ENCODE data around the gene HDAC8.
"Not testable (repeated sequence)": the region's sequence is repeated elsewhere in the genome, so short reads cannot be mapped to it uniquely, and the experiment has no call there.

Gene HDAC8

DNA sequence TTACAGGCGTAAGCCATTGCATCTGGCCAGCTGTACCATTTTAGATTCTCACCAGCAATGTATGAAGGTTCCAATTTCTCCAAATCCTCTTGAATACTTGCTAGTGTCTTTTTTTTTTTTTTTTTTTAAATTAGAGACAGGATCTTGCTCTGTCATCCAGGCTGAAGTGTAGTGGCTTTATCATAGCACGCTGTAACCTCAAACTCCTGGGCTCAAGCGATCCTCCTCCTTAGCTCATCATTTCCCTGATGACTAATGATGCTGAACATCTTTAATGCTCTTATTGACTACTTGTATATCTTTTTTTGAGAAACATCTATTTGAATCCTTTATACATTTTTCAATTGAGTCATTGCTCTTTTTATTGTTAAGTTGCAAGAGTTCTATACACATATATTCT is 40.3 kb downstream of the HDAC8 start:
- no peak for DNase-seq

DNA sequence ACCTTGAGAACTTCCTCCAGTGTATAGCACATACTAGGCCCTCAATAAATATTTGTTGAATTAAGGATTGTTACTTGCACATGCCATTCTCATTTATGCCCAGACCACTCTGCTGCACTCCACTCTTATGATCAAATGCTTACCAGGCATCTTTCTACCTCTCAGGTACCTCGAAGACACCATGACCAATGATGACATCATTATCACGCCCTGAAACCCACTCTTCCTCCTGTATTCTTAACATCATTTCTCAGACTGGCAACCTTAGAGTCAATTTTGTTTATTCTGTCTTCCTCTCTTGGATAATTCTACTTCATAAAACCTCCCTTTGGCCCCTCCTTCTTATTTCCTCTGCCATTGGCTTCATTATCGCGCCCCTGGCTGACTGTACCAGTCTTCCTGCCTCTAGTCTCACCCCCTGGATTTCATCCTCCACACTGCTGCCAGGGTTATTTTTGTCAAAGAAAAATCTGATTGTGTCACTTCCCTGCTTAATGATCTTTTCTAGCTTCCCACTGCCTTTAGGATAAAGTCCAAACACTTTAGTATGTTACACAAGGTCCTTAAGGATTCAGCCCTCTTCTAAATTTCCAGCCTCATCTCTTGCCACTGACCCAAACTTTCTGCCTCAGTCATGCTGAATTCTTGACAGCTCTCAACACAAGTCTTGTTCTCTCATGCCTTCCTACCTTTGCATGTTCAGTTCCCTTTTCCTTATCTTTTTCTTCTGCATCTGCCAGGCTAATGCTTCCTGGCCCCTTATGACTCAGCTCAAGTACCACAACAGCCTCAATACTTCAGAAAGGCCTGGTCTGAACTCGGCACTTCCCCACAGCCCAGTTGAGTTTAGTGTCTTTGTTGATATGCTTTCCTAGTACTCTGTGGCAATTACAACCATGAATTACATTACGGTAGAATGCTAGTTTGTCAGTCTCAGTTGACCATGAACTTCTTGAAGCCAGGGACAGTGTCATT is 45.8 kb downstream of the HDAC8 start:
- DNase-seq, result no peak

DNA sequence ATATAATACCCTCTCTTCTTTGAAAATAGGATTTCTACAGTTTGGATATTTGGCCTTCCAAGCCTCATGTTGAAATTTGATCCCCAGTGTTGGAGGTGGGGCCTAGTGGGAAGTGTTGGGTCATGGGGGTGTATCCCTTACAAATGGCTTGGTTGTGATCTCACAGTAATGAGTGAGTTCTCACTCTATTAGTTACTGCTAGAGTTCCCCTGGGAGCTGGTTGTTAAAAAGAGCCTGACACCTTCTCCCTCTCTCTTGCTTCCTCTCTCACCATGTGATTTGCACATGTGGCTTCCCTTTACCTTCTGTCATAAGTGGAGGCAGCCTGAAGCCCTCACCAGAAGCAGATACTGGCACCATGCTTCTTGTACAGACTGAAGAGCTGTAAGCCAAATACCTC is 73.9 kb downstream of the HDAC8 start:
- no peak for DNase-seq

DNA sequence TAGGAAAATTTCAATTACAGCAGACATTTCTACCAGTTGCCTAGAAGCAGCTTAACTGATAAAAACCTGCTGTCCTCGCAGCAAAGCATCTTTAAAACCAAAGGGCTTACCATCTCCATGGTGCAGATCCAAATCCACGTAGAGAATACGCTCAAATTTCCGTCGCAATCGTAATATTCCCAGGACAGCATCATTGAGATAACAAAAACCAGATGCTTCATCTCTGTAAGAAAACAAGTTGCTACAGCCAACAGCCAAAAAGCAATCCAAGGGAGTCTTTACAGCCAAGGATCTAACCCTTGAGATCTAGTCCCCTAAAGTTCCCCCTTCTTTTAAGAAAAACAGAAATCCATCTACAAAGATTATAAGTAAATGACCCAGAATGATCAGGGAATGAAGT is 77.6 kb downstream of the HDAC8 start:
- DNase-seq, result no peak

DNA sequence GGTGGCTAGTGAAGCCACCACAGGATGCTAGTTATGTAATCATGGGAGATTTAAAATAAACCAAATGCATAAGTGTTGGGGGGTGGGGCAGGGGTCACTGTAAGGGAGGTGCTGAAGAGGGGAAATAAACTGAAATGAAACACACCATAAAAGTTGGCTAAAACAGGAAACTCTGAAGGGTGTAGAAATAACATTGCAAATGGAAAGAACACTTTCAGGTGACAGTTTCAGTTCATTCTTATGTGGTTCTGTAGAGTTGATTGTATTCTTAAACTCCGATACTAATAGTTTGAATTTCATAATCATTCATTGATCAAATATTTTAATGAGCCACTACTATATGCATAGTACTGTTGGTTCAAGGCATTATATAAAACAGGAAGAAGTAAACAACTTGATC is 80.1 kb downstream of the HDAC8 start:
- no peak for DNase-seq

DNA sequence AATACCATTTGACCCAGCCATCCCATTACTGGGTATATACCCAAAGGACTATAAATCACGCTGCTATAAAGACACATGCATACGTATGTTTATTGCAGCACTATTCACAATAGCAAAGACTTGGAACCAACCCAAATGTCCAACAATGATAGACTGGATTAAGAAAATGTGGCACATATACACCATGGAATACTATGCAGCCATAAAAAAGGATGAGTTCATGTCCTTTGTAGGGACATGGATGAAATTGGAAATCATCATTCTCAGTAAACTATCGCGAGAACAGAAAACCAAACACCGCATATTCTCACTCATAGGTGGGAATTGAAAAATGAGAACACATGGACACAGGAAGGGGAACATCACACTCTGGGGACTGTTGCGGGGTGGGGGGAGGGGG is 82.4 kb downstream of the HDAC8 start:
- DNase-seq, result not testable (repeated sequence)

DNA sequence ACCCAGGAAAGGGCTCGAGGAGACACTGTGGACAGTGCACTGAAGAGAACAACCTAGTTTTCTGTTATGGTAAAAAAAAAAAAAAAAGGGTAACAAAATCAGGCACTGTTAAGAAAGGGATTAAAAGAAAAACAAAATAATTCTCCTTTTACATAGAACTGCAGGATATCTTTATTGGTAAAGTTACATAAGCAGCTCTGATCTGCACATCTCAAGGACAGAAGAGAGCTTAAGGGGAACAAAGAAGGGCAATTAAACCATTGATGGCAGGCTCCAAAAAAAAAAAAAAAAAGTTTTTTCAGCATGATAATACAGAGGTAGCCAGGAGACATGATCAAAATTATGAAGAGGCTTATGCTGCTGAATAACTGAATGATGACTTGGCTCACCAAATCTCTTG is 85.0 kb downstream of the HDAC8 start:
- no peak for DNase-seq

DNA sequence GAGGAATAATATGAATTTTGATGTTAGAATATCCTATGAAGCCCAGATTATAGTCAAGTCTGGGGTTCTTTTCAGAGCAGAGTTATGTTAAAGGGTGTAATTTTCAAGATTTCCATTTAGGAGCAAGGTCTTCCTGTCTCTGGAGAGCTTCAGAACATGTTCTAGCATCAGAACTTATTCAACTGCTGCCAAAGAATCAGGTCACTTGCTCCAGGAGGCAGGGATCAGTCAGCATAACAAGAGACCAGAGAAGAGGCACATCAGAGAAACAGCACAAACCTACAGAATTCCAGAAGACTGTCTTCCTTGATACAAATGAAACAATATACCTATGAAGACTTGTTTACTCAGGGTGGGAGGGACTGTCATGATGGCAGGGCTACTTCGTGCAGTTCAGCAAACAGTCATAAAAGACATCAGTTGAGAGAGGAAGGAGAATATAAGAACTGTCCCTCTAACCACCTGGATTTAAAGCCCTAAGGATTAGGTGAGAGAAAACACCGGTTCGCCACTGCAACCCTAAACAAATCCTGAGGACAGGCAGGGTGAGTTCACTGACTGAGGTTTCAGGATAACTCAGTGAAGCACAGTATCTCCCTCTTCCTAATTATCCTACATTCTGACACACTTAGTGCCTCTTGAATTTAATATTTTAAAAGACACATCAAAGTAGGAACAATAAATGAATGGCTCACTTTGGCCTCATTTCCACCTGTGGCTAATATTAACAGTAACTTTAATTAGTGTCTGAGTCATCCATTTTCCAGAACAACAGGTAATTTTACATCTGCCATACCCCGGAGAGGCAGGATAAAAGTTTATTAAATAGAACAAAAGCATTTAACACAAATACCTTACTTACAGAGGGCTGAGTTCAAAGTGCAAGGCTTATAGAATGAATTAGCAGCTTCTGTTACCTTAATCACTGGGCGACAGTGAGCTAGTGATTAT is 93.0 kb downstream of the HDAC8 start:
- no peak for DNase-seq

DNA sequence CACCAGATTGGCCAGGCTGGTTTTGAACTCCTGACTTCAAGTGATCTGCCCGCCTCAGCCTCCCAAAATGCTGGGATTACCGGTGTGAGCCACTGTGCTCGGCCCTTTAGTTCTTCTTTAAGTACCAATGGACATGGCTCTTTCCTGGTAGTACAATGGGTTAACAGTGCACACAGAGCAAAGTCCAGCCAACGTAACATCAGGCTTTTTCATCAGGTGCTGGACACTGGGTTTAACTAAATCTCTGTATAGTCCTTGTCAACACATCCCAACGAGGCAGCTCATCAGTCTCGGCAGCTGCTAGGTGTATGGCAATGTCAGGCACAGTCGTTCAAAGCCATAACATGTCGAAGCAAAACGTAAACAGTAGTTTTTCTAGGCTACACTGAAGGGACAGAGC is 93.8 kb downstream of the HDAC8 start:
- DNase-seq, result no peak

DNA sequence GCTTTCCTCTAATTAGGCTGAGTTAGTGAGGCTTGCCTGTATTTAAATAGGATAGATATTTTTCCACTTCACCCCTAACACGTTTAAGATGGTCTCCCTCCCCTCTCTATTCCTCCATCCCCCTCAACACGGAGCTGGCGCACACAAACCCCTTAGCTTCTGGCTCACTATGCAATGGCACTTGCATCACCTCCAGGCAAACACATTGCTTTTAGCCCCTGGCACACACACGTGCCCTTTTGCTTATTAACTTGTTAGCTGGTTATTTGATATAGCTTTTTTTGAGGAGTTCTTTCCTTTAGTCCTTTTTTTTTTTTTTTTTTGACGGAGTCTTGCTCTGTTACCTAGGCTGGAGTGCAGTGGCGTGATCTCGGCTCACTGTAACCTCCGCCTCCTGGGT is 94.3 kb downstream of the HDAC8 start:
- DNase-seq, result no peak

DNA sequence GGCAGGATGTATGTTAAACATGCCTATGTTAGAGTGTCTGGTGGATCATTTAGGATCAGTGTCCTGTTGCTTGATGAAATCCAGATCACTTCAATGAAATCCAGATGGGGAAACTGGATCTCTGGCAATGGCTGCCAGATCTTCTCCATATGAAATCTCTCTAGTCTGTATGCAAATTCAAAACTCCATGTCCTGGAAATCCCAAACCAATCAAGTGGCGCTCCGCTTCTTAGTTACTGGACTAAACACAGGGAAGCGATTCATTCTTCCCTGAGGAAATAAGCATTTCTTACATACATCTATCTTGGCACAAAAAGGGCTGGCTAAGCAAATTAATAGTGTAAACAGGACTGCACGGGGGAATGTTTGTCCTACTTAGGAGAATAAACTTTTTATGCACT is 94.9 kb downstream of the HDAC8 start:
- no peak for DNase-seq

DNA sequence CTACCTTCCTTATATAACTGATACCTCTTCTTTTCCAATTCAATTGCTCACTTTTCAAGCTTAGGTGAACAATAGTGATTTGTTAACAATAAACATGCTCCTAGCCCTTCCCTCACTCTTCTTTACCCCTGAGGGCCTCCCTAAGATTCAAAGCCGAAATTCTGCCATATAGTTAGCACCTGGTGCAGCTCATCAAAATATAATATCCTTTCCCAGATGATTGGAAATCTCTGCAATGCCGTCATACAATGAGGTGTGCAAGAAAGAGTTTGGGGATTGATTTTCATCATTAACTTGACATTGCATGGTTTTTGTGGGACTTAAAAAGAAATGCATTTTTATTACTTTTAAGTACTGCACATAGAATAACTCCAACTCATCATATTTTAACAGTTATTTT is 95.3 kb downstream of the HDAC8 start:
- no peak for DNase-seq

DNA sequence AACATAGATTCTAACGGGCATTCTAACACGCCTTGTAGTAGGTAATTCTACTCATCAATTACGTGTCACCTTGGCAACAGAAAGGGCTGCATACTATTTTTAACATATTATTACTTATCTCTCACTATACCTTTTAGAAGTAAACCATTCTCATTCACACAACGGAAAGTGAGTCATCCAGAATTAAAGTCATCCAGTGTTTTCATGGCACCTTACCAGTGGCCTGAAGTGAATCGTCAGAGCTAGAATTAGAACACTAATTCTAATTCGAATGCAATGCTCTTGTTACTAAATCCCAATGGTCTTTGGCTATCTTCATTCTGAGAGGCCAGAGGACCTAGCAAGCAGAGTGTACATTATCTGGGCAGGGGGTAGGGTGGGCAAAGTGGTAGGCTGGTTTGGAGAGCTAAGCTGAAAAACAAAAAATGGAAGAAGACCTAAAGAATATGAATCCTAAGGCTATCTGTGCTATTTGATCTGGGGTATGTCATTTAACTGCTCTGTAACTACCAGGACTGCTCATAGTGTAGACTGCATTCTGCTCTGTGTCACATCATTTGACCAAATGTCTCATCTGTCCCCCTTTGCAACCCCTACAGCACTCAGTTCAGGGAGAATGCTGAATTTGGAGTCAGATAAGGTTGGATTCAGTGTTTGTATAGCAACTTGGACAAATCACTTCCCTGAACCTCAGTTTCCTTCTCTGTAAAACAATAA is 96.5 kb downstream of the HDAC8 start:
- DNase-seq, result no peak

DNA sequence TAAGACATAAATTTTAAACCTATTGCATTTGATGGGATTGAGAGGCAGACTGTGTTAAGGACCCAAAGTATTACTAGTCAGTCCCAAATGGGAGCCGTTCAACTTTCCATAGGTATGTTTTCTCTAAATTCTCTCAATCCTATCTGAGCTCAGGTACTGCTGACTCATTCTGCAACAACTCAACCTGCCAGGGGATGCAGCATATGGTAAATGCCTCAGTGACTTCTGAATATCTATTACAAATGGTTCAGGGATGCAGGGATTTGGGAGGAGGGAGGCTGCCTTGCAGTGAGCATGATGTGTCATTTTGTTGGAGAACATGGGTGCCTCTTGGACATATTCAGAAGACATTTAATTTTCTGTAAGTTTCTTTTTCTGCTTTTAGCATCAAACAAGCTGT is 97.3 kb downstream of the HDAC8 start:
- DNase-seq, result no peak

DNA sequence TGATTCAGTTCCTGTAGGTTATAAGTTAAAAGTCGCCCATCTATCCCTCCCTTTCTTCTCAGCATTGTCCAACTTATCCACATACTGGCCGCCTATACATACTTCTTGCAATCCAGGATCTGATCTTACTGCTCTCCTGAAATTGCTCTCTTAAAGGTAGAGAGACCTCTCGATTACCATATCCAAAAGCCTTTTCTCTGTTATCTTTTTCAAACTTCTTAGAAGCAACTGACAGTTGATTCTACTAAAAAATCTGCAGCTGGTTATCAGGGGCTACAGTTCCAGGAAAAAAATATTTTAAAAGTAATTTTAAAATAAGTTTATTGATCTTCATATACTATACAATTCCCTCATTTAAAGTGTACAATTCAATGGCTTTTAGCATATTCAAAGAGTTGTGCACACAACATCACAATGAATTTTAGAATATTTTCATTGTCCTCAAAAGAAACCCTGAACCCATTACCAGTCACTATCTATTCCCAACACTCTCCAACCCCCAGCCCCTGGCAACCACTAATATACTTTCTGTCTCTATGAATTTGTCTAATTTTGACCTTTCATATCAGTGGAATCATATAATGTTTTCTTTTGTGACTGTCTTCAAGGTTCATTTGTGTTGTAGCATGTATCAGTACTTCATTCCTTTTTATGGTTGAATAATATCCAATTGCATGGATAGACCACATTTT is 102.0 kb downstream of the HDAC8 start:
- DNase-seq, result no peak

DNA sequence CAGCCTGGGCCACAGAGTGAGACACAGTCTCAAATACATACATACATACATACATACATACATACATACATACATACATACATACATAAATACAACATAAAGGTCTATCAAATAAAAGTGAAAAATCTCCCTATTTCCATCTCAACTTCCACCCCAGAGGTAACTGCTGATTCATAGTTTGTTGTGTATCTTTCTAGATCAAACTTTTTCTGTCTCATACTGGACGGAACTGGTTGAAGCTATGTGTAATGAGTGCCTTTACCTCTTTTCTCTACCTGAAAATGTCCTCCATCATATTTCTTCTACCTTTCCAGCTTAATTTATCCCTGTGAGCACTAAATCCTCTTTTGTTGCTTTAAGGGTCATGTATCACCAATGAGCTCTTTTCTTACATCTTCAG is 102.5 kb downstream of the HDAC8 start:
- DNase-seq, result no peak

DNA sequence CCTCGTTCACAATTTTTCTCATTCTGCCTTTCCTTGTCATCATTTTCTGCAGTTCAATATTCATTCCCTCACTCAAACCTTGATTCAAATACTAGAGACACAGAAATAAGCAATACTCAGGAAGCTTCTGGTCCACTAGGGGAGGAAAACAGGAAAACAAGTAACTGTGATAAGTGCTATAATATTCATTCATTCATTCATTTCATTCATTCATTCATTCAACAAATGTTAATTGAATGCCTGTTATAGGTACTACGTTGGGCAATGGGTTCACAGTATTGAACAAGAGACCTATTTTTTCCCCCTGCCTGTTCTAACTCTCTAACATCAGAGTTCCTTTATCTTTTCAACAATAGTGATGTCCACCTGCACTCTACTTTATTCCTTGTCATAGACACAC is 104.0 kb downstream of the HDAC8 start:
- no peak for DNase-seq

DNA sequence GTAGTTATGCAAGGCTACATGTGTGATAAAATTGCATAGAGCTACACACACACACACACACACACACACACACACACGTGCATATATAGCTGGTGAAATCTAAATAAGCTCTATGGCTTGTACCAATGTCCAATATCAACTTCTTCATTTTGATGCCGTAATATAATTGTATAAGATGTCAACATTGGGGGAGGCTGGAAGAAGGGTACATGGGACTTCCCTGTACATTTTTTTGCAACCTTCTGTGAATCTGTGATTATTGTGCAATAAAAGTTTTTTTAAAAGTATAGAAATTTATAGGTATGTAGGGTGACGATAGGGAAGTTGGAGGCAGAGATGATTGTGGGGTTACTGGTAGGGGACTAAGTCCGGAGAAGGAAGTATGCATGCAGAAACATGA is 105.5 kb downstream of the HDAC8 start:
- no peak for DNase-seq

DNA sequence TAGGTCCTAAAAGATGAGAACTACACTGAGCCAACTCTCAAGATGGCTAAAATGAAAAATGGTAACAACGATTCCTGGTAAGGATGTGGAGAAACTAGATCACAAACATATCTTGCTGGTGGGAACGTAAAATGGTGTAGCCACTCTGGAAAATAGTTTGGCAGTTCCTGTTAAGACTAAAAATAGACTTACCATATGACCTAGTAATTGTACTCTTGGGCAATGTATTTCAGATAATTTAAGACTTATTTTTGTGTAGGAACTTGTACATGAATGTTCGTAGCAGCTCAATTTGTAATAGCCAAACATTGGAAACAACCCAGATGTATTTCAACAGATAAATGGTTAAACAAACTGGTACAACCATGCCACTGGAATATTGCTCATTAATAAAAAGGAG is 106.2 kb downstream of the HDAC8 start:
- no peak for DNase-seq

DNA sequence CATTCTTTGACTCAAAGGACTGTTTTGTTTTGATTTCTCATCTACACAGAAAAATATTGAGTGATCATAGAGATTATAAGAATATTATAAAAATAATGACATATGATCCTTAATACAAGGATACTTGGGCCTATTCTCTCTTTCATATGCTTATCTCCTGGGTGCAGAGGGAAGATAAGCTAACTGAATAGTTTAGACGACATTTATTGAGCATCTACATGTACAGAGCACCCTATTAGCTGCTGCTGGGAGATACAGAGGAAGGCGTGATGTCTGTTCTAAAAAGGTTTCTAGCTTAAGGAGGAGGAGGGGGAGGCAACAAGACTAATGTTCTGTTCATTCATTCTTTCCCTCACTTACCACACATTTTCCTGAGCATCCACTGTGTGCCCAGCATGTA is 106.8 kb downstream of the HDAC8 start:
- no peak for DNase-seq

DNA sequence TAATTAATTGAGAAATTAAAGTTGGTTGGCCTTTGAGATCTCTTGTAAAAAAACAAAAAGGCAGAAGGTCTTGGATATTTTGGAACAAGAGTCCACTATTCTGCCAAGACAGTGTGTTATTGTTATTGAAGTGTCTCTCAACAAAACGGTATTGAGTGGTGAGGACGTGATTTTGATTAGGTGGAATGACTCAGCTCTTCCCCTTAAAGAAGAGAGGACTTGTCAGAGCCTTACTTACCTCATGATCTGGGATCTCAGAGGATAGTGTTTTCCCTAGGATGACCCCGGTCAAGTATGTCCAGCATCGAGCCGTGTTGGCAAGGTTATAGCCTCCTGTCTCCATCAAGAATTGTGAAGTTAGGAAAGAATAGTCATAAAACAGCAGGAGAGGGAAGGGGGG is 110.9 kb downstream of the HDAC8 start:
- DNase-seq, result no peak

DNA sequence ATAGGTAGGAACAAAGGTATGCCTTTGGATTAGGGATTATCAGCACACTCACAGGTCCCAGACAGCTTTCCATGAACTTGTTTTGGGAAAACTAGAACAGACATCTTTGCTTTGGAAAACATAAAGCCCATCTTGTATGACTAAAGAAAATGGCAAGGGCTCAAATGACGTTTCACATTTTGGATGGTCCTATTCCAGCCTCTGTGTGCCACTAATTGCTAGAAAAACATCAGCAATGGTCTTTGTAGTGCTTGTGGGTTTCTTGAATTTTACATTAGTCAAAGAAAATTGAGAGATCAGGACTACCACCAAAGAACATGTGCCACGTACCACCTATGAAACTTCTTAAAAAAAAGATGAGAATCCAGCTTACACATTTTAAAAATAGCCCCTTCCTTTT is 111.4 kb downstream of the HDAC8 start:
- no peak for DNase-seq

DNA sequence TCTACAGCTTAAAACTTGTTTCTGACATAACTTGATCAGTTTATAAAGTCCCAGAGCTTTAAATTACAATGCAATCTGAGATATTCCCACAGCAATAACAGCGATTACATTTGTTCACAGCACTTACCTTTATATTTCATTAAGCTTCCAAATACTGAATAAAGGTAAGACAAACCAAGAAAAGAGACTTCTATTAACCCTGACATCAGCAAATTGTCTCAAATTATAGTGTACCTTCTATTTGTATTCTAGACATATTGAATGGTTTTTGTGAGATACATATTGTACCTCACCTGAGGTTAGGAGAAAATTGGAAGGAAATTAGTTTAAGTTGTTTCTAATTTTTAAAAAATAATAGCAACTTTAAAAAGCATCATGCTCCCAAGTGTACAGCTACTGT is 111.9 kb downstream of the HDAC8 start:
- DNase-seq, result no peak
